Hepatocyte (in vitro differentiated cells): ENCODE results near the gene MLXIP. TPM values are rescaled to one million over a fixed set of nuclear protein-coding genes. Genes with fewer than 3 reads are reported as not detected.

ENCODE experiments used
- DNase-seq: peaks from one replicate; pipeline ENCODE4 v3.0.0-alpha.2; 2016; ENCODE audit warnings: low spot score
- H2AFZ ChIP-seq: fragments of 200-600 bp; sonication (generic); 2 replicates; pipeline ENCODE4 v1.6.0; 2016; ENCODE audit warnings: antibody characterized with exemption, mild to moderate bottlenecking
- H3K27ac ChIP-seq: fragments of 200-600 bp; sonication (generic); 2 replicates; pipeline ENCODE4 v1.5.1; 2016; ENCODE audit warnings: mild to moderate bottlenecking
- H3K27me3 ChIP-seq: fragments of 200-600 bp; sonication (generic); 2 replicates; pipeline ENCODE4 v1.6.1; 2016
- H3K36me3 ChIP-seq: fragments of 200-600 bp; sonication (generic); replicated peaks from 2 replicates; pipeline ENCODE4 v1.5.1; 2016; ENCODE audit warnings: low read depth; ENCODE audit not compliant: insufficient read depth
- H3K4me1 ChIP-seq: fragments of 200-600 bp; sonication (generic); 2 replicates; pipeline ENCODE4 v1.5.1; 2016; ENCODE audit warnings: mild to moderate bottlenecking, moderate library complexity; ENCODE audit not compliant: insufficient read depth
- H3K4me2 ChIP-seq: fragments of 200-600 bp; sonication (generic); 2 replicates; pipeline ENCODE4 v1.6.0; 2016
- H3K4me3 ChIP-seq: fragments of 200-600 bp; sonication (generic); 2 replicates; pipeline ENCODE4 v1.5.1; 2016; ENCODE audit warnings: mild to moderate bottlenecking
- H3K79me2 ChIP-seq: fragments of 200-600 bp; sonication (generic); 2 replicates; pipeline ENCODE4 v1.6.0; 2017; ENCODE audit warnings: mild to moderate bottlenecking
- H3K9me2 ChIP-seq: fragments of 200-600 bp; sonication (generic); replicated peaks from 2 replicates; pipeline ENCODE4 v1.6.0; 2017; ENCODE audit warnings: mild to moderate bottlenecking; ENCODE audit not compliant: insufficient read depth
- H3K9me3 ChIP-seq: fragments of 200-600 bp; sonication (generic); 2 replicates; pipeline ENCODE4 v1.5.1; 2016; ENCODE audit warnings: low read depth, mild to moderate bottlenecking
- H4K20me1 ChIP-seq: fragments of 200-600 bp; sonication (generic); 2 replicates; pipeline ENCODE4 v1.6.0; 2016; ENCODE audit warnings: mild to moderate bottlenecking; ENCODE audit not compliant: insufficient read depth, poor library complexity, severe bottlenecking
- EZH2 ChIP-seq: fragments of 200-600 bp; sonication (generic); IDR thresholded peaks from 2 replicates; pipeline ENCODE4 v1.6.1; 2016; ENCODE audit warnings: antibody characterized with exemption, mild to moderate bottlenecking, borderline replicate concordance
- EZH2phosphoT487 ChIP-seq: fragments of 200-600 bp; sonication (generic); IDR thresholded peaks from one replicate; pipeline ENCODE4 v1.6.1; 2018; ENCODE audit warnings: antibody characterized with exemption, mild to moderate bottlenecking, low read depth, moderate library complexity; ENCODE audit not compliant: unreplicated experiment, severe bottlenecking
- WGBS: methylation state at CpG from one replicate; pipeline ENCODE4 v1.1.6; 2016; ENCODE audit warnings: low lambda C conversion rate; ENCODE audit errors: missing lambda C conversion rate; 5-methylcytosine and 5-hydroxymethylcytosine counted together
- polyA plus RNA-seq: library from polyadenylated mRNA; unstranded; fragments of >200 nt; fragmentation: Nextera tagmentation; extraction: Ambion mirVana; gene quantifications from 2 replicates; pipeline ENCODE4 v1.2.1, GENCODE V29; 2016
- total RNA-seq: library from RNA; depleted of rRNA; stranded (reverse); fragments of >200 nt; gene quantifications from 2 replicates; pipeline ENCODE4 v1.2.3, GENCODE V29; 2014
- TF ChIP-seq, protein P1 (sequence below): fragments of 200-600 bp; sonication (generic); IDR thresholded peaks from 2 replicates; pipeline ENCODE4 v1.5.1; 2016; ENCODE audit warnings: antibody characterized with exemption, mild to moderate bottlenecking; ENCODE audit not compliant: poor library complexity

MLXIP gene
- total and polyA plus RNA-seq, 2 experiments from 2014 or later: 11.5 to 33.1 TPM

DNA sequence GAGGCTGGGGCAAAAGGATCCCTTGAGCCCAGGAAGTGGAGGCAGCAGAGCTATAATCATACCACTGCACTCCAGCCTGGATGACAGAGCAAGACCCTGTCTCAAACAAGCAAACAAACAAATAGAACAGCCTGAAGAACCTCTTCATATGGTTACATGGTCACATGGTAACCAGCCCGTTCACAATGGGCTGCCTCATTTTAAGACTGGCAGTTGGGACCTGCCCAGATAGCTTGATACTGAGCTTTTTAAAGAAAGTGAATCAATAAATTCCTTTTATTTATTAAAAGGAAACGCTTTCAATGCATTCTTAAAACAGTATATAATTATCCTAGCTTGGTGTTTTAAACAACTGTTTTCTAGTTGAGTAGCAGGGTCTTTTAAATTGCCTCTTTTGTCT lies 10.5 kb downstream of the MLXIP start:
- Histone ChIP-seq H3K9me2 (no peaks in the 10 kb centered on the region), H3K36me3 (no peaks in the 10 kb centered on the region), H3K27ac (no peak overlapping the region), H3K9me3 (no peaks in the 10 kb centered on the region), H4K20me1 (peaks cover 5% of the 10 kb centered on the region), H3K4me1 (peaks cover 8% of the 10 kb centered on the region), H3K4me2 (no peak overlapping the region), H3K79me2 (peaks cover 97% of the 10 kb centered on the region), H3K4me3 (no peak overlapping the region), H3K27me3 (no peaks in the 10 kb centered on the region), H2AFZ (no peak overlapping the region)
- WGBS: 75% methylated on average over 2 of the region's 2 CpGs
- DNase-seq: no peak
- TF ChIP-seq EZH2 (no peak), EZH2phosphoT487 (no peak)
- TF ChIP-seq, protein P1, sequence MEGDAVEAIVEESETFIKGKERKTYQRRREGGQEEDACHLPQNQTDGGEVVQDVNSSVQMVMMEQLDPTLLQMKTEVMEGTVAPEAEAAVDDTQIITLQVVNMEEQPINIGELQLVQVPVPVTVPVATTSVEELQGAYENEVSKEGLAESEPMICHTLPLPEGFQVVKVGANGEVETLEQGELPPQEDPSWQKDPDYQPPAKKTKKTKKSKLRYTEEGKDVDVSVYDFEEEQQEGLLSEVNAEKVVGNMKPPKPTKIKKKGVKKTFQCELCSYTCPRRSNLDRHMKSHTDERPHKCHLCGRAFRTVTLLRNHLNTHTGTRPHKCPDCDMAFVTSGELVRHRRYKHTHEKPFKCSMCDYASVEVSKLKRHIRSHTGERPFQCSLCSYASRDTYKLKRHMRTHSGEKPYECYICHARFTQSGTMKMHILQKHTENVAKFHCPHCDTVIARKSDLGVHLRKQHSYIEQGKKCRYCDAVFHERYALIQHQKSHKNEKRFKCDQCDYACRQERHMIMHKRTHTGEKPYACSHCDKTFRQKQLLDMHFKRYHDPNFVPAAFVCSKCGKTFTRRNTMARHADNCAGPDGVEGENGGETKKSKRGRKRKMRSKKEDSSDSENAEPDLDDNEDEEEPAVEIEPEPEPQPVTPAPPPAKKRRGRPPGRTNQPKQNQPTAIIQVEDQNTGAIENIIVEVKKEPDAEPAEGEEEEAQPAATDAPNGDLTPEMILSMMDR: no peak

GRCh38 chr12:122090759-122091515 lies 12.4 kb downstream of the MLXIP start:
- peak; percentile 51 for DNase-seq
- H3K27ac ChIP-seq: peak overlapping the region; percentile 51
- H3K9me3 ChIP-seq: no peaks in the 10 kb centered on the region
- no peaks in the 10 kb centered on the region for H3K9me2 ChIP-seq
- H3K27me3 ChIP-seq: no peaks in the 10 kb centered on the region
- H3K36me3 ChIP-seq: no peaks in the 10 kb centered on the region
- peaks cover 8% of the 10 kb centered on the region for H3K4me1 ChIP-seq
- H3K79me2 ChIP-seq: peaks cover 96% of the 10 kb centered on the region
- WGBS: 65% methylated on average over 7 of the region's 7 CpGs
- no peak overlapping the region for H3K4me2 ChIP-seq
- peaks cover 5% of the 10 kb centered on the region for H4K20me1 ChIP-seq
- H3K4me3 ChIP-seq: no peak overlapping the region
- no peak overlapping the region for H2AFZ ChIP-seq
- TF ChIP-seq EZH2phosphoT487 (no peak), EZH2 (no peak)
- TF ChIP-seq, protein P1: no peak

- H3K27me3 ChIP-seq: no peaks in the 10 kb centered on the region
- peaks cover 29% of the 10 kb centered on the region for H3K4me1 ChIP-seq
- H3K9me3 ChIP-seq: no peaks in the 10 kb centered on the region
- WGBS: 88% methylated on average over 8 of the region's 9 CpGs
- H4K20me1 ChIP-seq: peaks cover 4% of the 10 kb centered on the region
- H2AFZ ChIP-seq: no peak overlapping the region
- TF ChIP-seq EZH2phosphoT487 (no peak), EZH2 (no peak)
- TF ChIP-seq, protein P1: no peak
- no peak for DNase-seq
- no peaks in the 10 kb centered on the region for H3K36me3 ChIP-seq
- H3K4me3 ChIP-seq: no peak overlapping the region
- H3K4me2 ChIP-seq: no peak overlapping the region
- peaks cover 90% of the 10 kb centered on the region for H3K79me2 ChIP-seq
- H3K9me2 ChIP-seq: no peaks in the 10 kb centered on the region
- peak overlapping the region; percentile 7 for H3K27ac ChIP-seq
These were observed 14.7 kb downstream of the MLXIP start for GRCh38 chr12:122093098-122093883.
